Activated naive CD8-positive, alpha-beta T cell treated with anti-CD3 and anti-CD28 coated beads for 36 hours (primary cell): ENCODE measurements around the gene DNM3. TPM values are rescaled to one million over a fixed set of nuclear protein-coding genes. Genes with fewer than 3 reads are reported as not detected.

Source experiments
- DNase-seq: peaks from one replicate; pipeline ENCODE4 v3.0.0; 2021
- H3K27ac Mint-ChIP-seq: one replicate; pipeline ENCODE4 v1.8.0; 2022; ENCODE audit warnings: mild to moderate bottlenecking, moderate library complexity, mixed read lengths
- H3K27me3 Mint-ChIP-seq: one replicate; pipeline ENCODE4 v1.8.0; 2022; ENCODE audit warnings: mild to moderate bottlenecking, mixed read lengths
- H3K36me3 Mint-ChIP-seq: one replicate; pipeline ENCODE4 v1.8.0; 2021; ENCODE audit warnings: mild to moderate bottlenecking, mixed read lengths
- H3K4me1 Mint-ChIP-seq: one replicate; pipeline ENCODE4 v1.8.0; 2021; ENCODE audit warnings: mixed read lengths
- H3K4me3 Mint-ChIP-seq: one replicate; pipeline ENCODE4 v1.8.0; 2022; ENCODE audit warnings: mild to moderate bottlenecking, moderate library complexity, mixed read lengths
- H3K9me3 Mint-ChIP-seq: one replicate; pipeline ENCODE4 v1.8.0; 2022; ENCODE audit warnings: mixed read lengths
- total RNA-seq, 2 experiments: library from RNA; stranded (reverse); gene quantifications; one replicate each; pipeline ENCODE4 v1.2.3, GENCODE V29; 2021

DNM3 gene
- total RNA-seq, 2 experiments from 2014 or later: 0.34 to 0.35 TPM

DNA sequence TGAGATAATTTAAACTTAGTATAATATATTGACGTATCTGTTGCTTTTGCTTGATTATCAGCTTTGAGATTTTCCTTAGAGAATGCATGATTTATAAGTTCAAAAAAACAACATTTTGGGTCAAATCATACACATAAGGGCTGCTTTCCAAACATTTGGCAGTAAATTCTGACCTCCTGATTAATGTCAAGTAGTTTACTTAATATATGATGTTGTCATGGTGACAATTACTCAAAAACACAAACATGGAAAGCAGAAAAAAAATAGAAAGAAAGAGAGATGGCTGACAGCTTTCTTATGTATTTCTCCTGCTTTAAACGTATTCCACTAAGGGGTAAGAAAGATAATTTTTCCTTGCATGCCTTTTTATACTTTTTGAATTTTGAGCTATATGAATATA, 320.9 kb downstream of the DNM3 start:
- Mint-ChIP-seq H3K27ac (no peak overlapping the region), H3K36me3 (no peaks in the 10 kb centered on the region), H3K9me3 (no peaks in the 10 kb centered on the region), H3K4me3 (no peak overlapping the region), H3K4me1 (no peaks in the 10 kb centered on the region), H3K27me3 (no peaks in the 10 kb centered on the region)
- no peak for DNase-seq

DNA sequence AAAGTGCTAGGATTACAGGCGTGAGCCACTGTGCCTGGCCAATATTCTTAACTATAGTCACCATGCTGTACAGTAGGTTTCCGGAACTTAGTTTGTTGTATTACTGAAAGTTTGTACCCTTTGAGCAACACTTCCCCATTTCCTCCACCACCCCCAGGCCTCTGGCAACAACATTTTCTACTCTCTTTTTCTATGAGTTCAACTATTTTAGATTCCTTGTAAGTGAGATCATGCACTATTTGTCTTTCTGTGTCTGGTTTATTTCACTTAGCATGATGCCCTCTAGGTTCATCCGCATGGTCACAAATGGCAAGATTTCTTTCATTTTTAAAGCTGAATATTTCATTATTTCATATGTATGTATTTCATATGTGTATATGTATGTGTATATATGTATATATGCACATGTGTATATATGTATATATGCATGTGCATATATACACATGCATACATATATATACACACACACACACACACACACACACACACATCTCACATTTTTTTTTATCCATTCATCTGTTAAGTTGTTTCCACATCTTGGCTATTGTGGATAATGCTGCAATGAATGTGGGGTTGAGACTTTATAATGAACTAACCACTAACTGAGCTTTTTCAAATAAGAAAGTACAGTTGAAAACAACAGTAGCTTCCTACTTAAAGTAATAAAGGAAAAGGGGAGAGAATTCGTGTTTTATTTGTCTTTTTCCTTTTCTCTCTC, 322.4 kb downstream of the DNM3 start:
- H3K27ac Mint-ChIP-seq: no peak overlapping the region
- H3K9me3 Mint-ChIP-seq: no peaks in the 10 kb centered on the region
- no peaks in the 10 kb centered on the region for H3K27me3 Mint-ChIP-seq
- no peaks in the 10 kb centered on the region for H3K4me1 Mint-ChIP-seq
- H3K4me3 Mint-ChIP-seq: no peak overlapping the region
- no peaks in the 10 kb centered on the region for H3K36me3 Mint-ChIP-seq
- no peak for DNase-seq

DNA sequence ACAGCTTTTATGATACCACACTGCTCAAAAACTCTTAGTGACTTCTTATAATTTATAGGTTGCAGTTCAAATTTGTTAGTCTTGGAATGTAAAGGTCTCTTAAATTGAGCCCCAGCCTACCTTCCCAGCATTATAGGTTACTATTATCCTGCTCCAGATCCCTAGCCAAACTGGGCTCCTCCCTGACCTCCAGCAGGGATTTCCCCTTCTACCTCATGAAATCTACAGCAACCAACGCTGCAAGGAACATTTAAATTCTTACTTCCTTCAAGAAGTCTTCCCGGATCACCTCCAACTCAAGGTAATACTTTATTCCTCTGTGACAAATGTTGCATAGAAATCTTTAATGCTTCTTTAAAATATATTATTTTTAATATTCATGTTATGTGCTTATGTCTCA, 324.1 kb downstream of the DNM3 start:
- no peaks in the 10 kb centered on the region for H3K27me3 Mint-ChIP-seq
- no peaks in the 10 kb centered on the region for H3K9me3 Mint-ChIP-seq
- H3K4me1 Mint-ChIP-seq: no peaks in the 10 kb centered on the region
- no peaks in the 10 kb centered on the region for H3K36me3 Mint-ChIP-seq
- H3K4me3 Mint-ChIP-seq: no peak overlapping the region
- no peak for DNase-seq
- H3K27ac Mint-ChIP-seq: no peak overlapping the region

DNA sequence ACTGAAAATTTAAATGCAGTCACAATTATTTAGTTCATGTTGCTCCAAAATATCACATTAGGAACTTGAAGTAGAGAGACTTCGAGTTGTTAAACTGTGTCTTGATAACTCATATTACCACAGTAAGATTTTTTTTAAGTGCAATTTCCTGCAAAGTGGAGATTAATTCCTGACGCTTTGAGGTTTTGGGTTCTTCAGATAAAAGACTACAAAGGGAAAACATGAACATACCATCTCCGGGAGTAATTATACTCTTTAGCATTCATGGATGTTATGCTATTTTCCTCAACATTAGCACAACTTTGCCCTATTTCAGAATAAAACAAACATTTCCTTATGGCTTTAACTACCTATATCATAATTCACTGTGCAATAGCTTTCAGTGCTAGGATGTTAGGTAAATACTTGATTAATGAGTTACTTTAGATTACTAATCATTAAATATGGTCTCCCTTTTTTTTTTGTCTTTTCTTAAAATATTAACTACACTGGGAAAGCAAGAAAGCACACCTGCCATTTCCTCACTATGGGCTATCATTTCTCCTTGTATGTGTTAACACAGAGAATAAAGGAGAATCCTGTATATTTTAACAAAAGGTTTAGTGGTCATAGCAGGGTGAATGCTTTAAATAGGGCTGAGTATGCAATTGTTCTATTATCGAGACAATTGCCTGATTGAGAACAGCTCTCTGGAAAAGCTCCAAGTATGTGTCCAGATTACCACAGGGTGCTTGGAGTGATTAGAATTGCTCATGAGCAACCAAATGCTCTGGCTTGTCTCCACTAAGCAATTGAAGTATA, 326.7 kb downstream of the DNM3 start:
- H3K4me3 Mint-ChIP-seq: no peak overlapping the region
- no peaks in the 10 kb centered on the region for H3K27me3 Mint-ChIP-seq
- no peaks in the 10 kb centered on the region for H3K9me3 Mint-ChIP-seq
- no peaks in the 10 kb centered on the region for H3K4me1 Mint-ChIP-seq
- H3K27ac Mint-ChIP-seq: no peak overlapping the region
- H3K36me3 Mint-ChIP-seq: no peaks in the 10 kb centered on the region
- no peak for DNase-seq

DNA sequence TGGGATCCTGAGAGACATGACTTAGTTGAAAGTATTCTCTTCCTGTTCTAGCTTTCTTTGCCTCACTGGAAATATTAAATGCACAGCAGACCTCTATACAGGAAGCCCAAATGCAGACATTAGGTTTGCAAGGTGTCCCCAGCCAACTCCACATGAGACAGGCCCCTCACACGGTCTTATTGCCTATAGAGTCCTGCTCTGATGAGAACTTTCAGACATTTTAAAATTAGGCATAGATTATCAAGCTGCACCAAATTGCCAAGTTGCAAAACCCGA, 327.2 kb downstream of the DNM3 start:
- Mint-ChIP-seq H3K4me3 (no peak overlapping the region), H3K4me1 (no peaks in the 10 kb centered on the region), H3K9me3 (no peaks in the 10 kb centered on the region), H3K36me3 (no peaks in the 10 kb centered on the region), H3K27me3 (no peaks in the 10 kb centered on the region), H3K27ac (no peak overlapping the region)
- DNase-seq: no peak

DNA sequence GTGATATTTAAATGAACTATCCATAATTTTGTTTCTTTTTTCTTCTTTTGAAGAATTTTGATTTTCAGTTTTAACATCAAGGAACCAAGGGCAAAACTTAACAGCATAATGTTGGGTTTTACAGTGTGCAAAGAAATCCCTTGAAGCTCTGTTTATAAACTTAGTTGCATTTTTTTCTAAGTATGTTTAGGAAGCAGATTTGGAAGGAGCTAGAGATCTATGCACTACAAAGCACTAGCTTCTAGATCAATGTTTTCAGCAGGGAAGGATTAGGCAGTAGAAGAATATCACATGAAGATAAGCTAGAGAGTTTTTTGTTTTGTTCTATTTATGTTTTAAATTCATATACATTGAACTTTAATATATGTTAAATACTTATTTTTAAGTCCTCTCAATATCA, 328.5 kb downstream of the DNM3 start:
- H3K9me3 Mint-ChIP-seq: no peaks in the 10 kb centered on the region
- no peak overlapping the region for H3K27ac Mint-ChIP-seq

DNA sequence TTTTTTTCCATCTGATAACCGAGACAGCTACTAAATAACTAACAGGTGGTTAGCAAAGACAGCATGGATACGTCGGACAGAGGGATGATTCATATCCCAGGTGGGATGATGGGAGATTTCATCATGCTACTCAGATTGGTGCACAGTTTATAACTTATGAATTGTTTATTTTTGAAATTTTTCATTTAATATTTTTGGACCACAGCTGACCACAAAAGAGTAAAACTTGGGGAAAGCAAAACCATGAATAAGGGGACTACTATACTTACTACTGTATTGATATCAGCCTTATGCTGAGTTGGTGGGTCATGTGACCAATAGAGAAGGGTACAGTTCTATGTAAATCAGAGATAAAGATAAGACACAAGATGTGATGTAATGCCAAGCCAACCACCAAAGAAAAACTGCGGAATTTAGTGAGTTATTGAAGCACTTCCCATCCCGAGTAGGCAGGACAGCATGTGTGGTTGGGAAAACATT, 331.1 kb downstream of the DNM3 start:
- Mint-ChIP-seq H3K4me1 (no peaks in the 10 kb centered on the region), H3K9me3 (no peaks in the 10 kb centered on the region), H3K27ac (no peak overlapping the region), H3K27me3 (no peaks in the 10 kb centered on the region), H3K36me3 (no peaks in the 10 kb centered on the region), H3K4me3 (no peak overlapping the region)
- DNase-seq: no peak

More for the DNA sequence above, 328.5 kb downstream of the DNM3 start:
- no peaks in the 10 kb centered on the region for H3K36me3 Mint-ChIP-seq
- H3K4me3 Mint-ChIP-seq: no peak overlapping the region
- no peaks in the 10 kb centered on the region for H3K27me3 Mint-ChIP-seq
- DNase-seq: no peak
- H3K4me1 Mint-ChIP-seq: no peaks in the 10 kb centered on the region

DNA sequence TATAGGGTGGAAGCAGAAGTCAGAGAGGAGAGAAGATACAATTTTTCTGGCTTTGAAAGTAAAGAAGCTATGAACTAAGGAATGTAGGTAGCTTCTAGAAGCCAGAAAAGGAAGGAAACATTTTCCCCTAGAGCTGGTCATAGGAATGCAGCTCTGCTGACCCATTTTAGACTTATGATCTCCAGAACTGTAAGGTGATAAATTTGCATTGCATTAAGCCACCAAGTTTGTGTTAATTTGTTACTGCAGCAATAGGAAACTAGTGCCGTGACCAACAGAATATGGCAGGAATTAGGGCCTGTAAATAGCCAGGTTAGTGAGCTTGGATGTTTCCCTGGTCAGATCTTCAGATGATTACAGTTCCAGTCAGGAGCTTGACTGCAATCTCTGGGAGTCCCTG, 334.9 kb downstream of the DNM3 start:
- Mint-ChIP-seq H3K4me1 (peaks cover 7% of the 10 kb centered on the region), H3K27me3 (no peaks in the 10 kb centered on the region), H3K27ac (no peak overlapping the region), H3K4me3 (no peak overlapping the region), H3K36me3 (no peaks in the 10 kb centered on the region), H3K9me3 (no peaks in the 10 kb centered on the region)
- no peak for DNase-seq

DNA sequence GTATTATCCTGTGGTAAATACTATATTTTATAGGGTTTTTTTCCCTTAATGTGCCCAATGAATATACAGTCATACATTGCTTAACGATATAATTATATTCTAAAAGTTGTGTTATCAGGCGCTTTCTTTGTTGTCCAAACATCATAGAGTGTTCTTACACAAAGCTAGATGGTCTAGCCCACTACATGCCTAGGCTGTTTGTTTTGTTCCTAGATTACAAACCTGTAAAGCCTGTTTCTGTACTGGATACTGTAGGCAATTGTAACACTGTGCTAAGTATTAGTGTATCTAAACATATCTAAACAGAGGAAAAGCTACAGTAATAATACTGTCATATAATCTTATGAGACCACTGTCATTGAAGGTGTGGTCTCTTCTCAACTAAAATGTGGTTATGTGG, 336.6 kb downstream of the DNM3 start:
- no peak overlapping the region for H3K27ac Mint-ChIP-seq

DNA sequence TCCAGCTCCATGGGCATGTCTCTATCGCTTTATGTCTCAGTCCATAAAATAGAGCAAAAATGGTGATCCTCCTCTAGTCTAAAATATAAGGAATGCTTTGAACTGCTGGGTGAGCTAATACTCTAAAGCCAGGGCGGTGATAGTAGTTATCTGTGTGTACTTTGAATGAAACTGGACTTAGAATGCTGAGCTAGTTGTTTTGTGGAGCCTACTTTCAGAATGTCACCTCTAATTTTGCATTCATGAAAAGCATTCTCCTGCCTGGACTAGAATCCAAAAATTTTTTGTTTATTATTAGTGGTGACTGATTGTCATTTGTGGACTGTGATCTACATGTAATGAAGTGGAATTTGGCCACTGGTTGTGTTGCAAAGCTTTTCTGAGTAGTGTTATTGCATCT, 337.6 kb downstream of the DNM3 start:
- Mint-ChIP-seq H3K36me3 (peaks cover 2% of the 10 kb centered on the region), H3K4me1 (peaks cover 20% of the 10 kb centered on the region), H3K4me3 (no peak overlapping the region), H3K27ac (no peak overlapping the region), H3K27me3 (no peaks in the 10 kb centered on the region), H3K9me3 (no peaks in the 10 kb centered on the region)
- no peak for DNase-seq

More for the DNA sequence above, 336.6 kb downstream of the DNM3 start:
- H3K36me3 Mint-ChIP-seq: peaks cover 2% of the 10 kb centered on the region
- no peak overlapping the region for H3K4me3 Mint-ChIP-seq
- no peak for DNase-seq
- H3K4me1 Mint-ChIP-seq: peaks cover 20% of the 10 kb centered on the region
- no peaks in the 10 kb centered on the region for H3K9me3 Mint-ChIP-seq
- H3K27me3 Mint-ChIP-seq: no peaks in the 10 kb centered on the region

DNA sequence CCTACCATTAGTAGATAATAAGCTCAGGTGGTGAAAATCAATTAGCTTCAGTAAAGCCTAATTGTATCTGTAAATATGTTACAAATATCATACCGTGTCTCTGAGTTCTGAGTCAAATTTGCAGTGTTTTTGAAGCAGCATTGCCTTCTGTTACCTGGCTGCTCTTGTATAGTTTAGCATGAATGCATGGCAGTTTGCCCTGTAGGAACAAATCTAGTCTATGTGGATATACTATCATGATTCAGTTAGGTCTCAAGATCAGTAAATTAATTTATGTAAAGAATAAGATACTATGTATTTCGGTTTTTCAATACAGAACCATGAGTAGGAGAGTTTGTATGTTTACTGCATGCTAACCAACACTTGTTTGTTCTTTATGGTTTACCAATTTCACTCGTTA, 338.6 kb downstream of the DNM3 start:
- Mint-ChIP-seq H3K36me3 (peaks cover 2% of the 10 kb centered on the region), H3K4me3 (no peak overlapping the region), H3K27ac (no peak overlapping the region), H3K27me3 (no peaks in the 10 kb centered on the region), H3K9me3 (no peaks in the 10 kb centered on the region), H3K4me1 (peaks cover 26% of the 10 kb centered on the region)
- DNase-seq: no peak

DNA sequence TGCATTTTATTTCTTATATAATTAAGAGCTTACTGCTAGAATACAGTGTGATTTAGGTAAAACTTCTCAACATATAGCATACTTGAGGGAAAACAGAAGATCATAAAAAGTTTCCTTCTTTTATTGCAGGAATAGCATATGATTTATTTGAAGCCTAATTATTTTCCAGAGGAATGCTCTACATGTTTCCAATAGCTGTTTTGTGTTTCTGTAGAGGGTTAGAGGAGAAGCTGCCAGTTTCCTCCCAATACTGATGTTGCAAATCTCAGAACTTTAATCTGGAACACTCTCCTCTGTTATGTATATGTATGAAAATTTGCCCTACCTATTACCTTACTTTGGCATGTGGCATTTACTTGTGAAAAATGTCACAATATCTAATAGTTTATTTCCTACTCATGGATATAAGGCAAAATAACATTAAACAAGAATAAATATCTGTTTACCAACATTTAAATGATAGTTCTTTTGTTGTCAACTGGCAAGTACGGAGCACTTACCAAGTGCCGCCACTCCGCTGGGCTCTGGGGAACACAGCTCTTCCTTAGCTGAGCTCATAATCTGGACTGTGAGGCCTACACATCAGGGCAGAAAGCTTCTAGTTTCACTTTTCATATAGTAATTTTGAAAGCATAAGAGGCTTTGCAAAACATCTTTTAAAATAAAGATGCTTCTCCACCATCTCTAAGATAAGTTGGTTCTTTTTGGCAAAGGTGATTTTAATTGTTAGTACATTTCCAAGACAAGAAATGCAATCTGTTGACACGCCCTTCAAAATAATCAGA, 339.4 kb downstream of the DNM3 start:
- peak overlapping the region; percentile 93 for H3K27ac Mint-ChIP-seq
- peaks cover 33% of the 10 kb centered on the region for H3K4me1 Mint-ChIP-seq
- no peaks in the 10 kb centered on the region for H3K27me3 Mint-ChIP-seq

DNA sequence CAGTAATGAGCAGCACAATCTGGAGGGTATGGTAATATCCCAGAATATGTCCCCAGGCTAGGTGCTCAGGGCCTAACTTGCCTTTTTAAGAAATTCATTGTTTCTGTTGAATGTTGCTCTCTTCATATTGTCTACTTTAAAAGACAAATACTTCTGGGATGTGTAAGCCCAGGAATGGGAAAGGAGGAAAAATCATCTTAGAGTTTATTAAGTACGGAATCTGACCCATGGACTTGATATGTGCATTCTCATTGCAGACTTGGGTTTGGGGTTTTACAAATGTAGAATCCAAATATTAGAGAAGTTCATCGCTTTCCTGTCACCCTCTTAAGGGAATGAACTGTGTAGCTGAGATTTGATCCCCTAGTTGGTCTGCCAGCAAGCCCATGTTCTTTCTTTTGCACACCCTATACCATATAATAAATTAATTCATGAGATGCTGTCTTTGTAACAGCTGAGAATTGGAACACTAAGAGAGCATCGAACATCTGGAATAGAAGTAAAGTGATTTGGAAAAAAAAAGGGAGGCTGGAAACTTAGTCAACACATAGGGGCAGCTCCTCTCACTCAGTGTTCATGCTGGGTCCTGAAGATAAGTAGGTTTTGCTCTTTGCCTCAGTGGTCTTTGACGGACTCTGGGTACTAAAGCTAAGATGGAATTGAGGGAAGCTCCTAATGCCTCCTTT, 343.4 kb downstream of the DNM3 start:
- H3K27me3 Mint-ChIP-seq: no peaks in the 10 kb centered on the region
- H3K9me3 Mint-ChIP-seq: peaks cover 1% of the 10 kb centered on the region
- peaks cover 2% of the 10 kb centered on the region for H3K36me3 Mint-ChIP-seq
- no peak overlapping the region for H3K4me3 Mint-ChIP-seq
- H3K4me1 Mint-ChIP-seq: peaks cover 35% of the 10 kb centered on the region
- H3K27ac Mint-ChIP-seq: no peak overlapping the region
- no peak for DNase-seq

More for the DNA sequence above, 339.4 kb downstream of the DNM3 start:
- Mint-ChIP-seq H3K4me3 (peak overlapping the region; percentile 71), H3K9me3 (no peaks in the 10 kb centered on the region), H3K36me3 (peaks cover 2% of the 10 kb centered on the region)
- peak; percentile 45 for DNase-seq

DNA sequence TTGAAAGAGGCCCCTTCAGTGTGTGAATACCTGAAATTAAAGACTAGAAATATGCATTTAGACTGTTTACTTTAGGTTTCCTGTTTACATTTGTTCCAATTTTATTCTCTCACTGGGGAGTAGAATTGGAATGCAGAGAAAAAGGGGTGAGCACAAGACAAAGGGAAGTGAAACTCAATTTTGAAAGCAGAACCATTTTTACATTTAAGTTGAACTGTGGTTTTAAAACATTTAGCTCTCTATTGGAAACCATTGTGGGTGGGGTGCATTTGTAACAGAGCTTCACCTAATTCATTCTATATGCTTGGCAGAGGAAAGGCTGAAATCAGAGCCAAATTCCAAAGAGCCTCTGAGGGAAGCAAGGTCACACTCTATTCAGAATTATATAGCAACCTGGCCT, 343.9 kb downstream of the DNM3 start:
- no peak for DNase-seq
- Mint-ChIP-seq H3K27me3 (no peaks in the 10 kb centered on the region), H3K4me1 (peaks cover 35% of the 10 kb centered on the region), H3K4me3 (no peak overlapping the region), H3K27ac (no peak overlapping the region), H3K36me3 (peaks cover 4% of the 10 kb centered on the region), H3K9me3 (peaks cover 2% of the 10 kb centered on the region)

DNA sequence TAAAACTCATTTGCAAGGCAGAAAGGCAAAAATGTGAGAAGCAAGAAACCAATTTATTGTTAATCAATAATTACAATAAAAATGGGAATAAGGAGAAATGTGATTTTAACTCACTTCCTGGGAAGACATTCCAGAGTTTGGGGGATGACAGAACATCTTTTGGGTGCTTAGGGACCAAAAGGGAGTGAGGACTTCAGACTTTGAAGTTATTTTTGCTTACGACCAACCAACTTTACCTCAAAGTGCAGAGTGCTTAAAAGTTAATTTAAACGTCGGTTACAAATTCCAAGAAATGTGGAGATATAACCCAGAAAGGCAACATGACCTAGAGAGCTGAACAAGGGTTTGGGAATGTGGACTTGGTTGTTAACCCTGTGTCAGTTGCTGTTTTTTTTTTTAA, 344.7 kb downstream of the DNM3 start:
- Mint-ChIP-seq H3K4me3 (no peak overlapping the region), H3K27ac (no peak overlapping the region), H3K9me3 (peaks cover 2% of the 10 kb centered on the region), H3K4me1 (peaks cover 31% of the 10 kb centered on the region), H3K36me3 (peaks cover 4% of the 10 kb centered on the region), H3K27me3 (no peaks in the 10 kb centered on the region)
- DNase-seq: no peak
